AG10803 (cell line): Measurements from ENCODE around the gene RNH1.

Source experiments
- DNase-seq: peaks from one replicate; pipeline ENCODE4 v3.0.0; 2010; ENCODE audit warnings: low read depth
- H3K4me3 ChIP-seq: 2 replicates; pipeline ENCODE4 v1.5.1; 2011; ENCODE audit warnings: mild to moderate bottlenecking, low read length, control low read depth
- TF ChIP-seq, protein P1 (sequence below): conservative IDR thresholded peaks from 2 replicates; pipeline ENCODE4 v1.5.1; 2011; ENCODE audit warnings: mild to moderate bottlenecking, low read length, control low read depth, inconsistent platforms

The RNH1 gene

DNA sequence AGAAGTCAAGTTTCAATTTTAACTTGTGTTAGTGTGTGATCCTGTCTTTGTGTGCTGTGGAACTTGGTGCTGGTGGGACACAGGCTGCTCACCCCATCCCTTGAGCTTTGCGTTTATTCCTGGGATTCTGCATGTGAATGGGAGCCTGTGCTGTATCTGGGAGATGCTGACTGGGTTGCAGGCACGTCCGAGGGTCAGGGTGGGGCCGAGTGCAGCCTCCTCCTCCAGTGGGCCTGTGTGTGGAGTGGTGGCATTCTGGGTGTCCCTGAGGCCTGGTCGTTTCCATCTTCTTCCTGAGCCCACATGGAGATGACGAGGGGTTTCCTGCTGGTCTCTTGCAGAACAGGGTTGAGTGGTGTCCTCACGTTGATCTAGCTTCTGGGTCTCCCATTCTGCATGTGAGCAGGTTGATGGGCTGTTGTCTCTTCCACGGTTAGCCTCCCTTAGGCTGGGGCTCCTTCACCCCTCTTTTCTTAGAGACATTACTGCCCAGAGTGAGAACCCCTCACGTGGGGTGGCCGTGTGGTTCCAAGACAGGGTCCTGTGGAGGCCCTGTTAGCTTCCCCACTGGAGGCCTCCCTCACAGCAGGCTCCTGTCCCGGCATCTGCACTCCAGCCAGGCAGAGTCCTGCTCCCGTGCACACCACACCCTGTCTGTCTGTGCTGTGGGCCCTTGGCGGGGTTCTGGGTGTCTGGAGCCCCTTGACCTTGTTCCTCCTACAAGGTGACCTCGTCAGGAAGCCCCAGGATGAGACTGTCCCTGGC, 52.1 kb downstream of the RNH1 start:
- no peak overlapping the region for H3K4me3 ChIP-seq
- DNase-seq = no peak
- TF ChIP-seq, protein P1, sequence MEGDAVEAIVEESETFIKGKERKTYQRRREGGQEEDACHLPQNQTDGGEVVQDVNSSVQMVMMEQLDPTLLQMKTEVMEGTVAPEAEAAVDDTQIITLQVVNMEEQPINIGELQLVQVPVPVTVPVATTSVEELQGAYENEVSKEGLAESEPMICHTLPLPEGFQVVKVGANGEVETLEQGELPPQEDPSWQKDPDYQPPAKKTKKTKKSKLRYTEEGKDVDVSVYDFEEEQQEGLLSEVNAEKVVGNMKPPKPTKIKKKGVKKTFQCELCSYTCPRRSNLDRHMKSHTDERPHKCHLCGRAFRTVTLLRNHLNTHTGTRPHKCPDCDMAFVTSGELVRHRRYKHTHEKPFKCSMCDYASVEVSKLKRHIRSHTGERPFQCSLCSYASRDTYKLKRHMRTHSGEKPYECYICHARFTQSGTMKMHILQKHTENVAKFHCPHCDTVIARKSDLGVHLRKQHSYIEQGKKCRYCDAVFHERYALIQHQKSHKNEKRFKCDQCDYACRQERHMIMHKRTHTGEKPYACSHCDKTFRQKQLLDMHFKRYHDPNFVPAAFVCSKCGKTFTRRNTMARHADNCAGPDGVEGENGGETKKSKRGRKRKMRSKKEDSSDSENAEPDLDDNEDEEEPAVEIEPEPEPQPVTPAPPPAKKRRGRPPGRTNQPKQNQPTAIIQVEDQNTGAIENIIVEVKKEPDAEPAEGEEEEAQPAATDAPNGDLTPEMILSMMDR = no peak

DNA sequence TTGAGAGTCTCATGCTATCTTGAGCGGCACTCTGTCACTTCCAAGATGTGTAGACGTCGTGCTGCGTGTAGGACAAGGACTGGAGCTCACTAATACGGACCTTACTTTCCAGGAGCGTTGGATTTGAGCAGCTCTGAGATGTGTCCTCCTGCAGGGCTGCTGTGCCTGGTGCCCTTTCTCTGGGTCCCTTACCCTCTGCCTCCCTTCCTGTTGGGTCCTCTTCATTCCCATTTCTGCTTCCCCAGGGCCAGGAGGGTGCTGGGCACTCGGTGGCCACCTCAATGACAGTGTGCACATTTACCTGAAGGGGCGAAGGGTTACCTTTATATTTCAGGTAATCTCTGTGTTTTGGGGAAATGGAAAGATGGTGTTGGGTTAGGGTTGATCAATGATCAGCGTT, 53.0 kb downstream of the RNH1 start:
- H3K4me3 ChIP-seq = no peak overlapping the region
- TF ChIP-seq, protein P1 = no peak
- DNase-seq = no peak

DNA sequence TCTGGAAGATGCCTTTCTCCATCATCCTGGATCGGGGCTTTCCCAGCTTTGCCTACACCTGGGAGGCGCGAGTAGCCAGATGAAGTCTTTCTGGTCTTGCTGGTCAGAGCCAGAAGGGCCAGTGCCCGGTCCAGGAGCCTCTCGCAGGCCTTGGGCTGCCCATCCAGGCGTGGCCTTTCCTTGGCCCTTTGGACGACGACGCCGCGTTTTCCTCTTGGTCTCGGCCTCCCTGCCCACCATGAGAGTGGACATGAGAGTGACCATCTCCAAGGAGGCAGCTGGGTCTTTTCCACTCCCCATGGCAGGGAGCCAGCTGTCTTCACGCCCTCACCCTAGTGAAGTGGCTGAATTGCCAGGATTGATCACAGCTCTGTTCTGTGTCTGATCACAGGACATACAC, 53.5 kb downstream of the RNH1 start:
- TF ChIP-seq, protein P1 = no peak
- no peak for DNase-seq
- no peak overlapping the region for H3K4me3 ChIP-seq

DNA sequence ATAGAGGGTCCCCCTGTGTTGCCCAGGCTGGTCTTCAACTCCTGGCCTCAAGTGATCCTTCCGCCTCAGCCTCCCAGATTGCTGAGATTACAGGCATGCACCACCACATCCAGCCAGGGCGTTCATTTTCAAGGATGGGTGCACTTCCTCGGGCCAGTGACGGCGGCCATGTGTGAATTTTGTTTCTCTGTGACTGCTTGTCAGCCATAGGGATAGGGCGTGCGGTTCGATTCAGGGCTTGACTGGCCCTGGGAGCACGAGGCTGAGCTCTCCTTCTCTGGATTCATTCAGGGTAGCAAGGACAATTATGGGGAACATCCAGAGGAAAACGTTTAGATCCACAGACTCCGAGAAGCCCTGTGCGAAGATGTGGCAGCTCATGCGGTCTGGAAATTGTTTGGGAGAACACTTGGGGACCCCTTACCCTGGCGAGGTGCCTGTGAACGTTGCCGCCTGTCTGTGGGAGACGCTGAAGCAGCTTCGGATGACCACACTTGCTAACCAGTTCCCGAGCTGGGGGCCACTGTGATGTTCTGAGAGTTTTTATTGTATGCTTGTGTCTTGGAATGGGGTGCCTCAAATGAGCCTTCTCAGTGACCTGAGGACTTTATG, 54.0 kb downstream of the RNH1 start:
- TF ChIP-seq, protein P1 = no peak
- H3K4me3 ChIP-seq = no peak overlapping the region
- DNase-seq = no peak

DNA sequence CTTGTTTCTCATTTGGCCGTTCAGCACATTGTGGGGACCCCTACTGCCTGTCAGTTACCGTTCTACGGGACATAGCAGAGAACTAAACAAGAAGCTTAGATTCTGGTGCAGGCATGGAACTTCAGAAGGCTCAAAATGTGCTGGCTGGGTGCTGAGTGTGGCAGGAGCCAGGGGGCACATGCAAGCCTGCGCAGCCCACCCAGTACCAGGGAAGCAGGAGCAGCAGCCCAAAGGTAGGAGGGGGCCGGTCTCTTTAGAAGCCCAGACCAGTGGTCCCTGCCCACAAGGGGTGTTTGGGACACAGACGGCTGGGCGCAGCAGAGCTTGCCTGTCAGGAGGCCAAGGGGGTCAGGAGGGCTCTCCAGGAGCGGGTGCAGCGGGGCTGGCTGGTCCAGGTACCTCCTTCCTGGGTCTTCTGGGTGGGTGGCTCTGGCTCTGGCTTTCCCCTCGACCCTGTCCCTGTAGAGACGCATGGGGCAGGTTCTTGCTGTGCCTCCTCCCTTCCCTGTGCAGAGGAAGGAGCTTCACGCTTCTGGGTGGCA, 54.8 kb downstream of the RNH1 start:
- TF ChIP-seq, protein P1 = no peak
- H3K4me3 ChIP-seq = no peak overlapping the region
- no peak for DNase-seq

DNA sequence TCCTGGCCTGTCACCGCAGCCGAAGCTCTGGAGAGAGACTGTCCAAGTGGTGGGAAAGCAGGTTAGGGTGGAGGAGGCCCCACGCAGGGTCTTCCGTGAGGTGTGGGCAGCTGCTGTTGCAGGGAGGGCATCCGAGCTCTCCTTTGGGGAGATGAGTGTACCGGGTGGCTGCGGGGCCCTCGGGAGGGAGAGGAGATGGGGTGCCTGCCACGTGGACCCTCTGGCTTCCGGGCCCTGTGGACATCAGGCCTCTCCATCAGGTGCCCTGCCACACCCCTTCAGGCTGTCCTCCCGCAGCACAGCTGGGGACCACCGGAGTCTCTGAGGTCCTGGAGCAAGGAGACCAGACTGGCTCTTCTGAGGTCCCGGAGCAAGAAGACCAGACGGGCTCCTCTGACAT, 55.3 kb downstream of the RNH1 start:
- peak overlapping the region; percentile 81 for H3K4me3 ChIP-seq
- TF ChIP-seq, protein P1 = no peak
- DNase-seq = no peak
